GM13977 (cell line): ENCODE measurements around the gene MYZAP.

Experiments used
- DNase-seq: peaks from one replicate; pipeline ENCODE4 v3.0.0; 2012; ENCODE audit warnings: low spot score
- in situ Hi-C: fragments of 300-500 bp; cut with MboI; formaldehyde crosslinking; loops from one replicate; pipeline ENCODE4 v1.12.0; 2022; ENCODE audit warnings: low sequenced_read_pairs, low pct_unique_long_range_greater_than_20kb, mixed read lengths, inconsistent platforms; ENCODE audit not compliant: unreplicated experiment
- TF ChIP-seq, protein P1 (sequence below): IDR thresholded peaks from 2 replicates; pipeline ENCODE4 v1.5.1; 2012; ENCODE audit warnings: mild to moderate bottlenecking, control low read depth; ENCODE audit not compliant: insufficient read depth; ENCODE audit errors: extremely low read depth, missing control alignments

Gene MYZAP, protein sequence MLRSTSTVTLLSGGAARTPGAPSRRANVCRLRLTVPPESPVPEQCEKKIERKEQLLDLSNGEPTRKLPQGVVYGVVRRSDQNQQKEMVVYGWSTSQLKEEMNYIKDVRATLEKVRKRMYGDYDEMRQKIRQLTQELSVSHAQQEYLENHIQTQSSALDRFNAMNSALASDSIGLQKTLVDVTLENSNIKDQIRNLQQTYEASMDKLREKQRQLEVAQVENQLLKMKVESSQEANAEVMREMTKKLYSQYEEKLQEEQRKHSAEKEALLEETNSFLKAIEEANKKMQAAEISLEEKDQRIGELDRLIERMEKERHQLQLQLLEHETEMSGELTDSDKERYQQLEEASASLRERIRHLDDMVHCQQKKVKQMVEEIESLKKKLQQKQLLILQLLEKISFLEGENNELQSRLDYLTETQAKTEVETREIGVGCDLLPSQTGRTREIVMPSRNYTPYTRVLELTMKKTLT

DNA sequence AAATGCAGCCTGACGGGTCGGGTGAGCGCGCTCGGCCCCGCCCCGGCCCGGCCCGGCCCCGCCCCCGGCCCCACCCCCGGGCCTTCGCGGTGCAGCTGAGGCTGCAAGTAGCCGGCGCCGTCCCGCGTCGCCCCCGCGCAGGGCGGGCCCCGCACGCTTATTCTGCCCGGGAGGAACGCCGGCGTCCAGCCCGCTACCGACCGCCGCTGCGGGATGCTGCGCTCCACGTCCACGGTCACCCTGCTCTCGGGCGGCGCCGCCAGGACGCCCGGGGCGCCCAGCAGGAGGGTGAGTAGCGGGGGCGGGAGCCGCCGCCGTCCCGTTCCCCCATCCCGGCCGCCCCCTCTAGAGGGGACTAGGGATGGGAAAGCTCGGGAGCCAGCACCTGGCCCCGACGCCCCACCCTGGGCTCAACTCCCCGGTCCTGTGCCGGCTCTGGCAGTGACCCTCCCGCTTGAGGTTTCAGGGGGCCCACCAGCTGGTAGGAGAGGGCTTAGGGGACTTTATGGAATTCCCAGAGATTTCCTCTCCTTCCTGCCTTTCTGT is at the start of gene MYZAP:
Gene MYZAP, plus strand, starts transcription at position 83 of the 546 bp plus-strand sequence. Its CDS starts 131 bp downstream, at position 214.
- in situ Hi-C loops, result no loop called here
- TF ChIP-seq, protein P1, sequence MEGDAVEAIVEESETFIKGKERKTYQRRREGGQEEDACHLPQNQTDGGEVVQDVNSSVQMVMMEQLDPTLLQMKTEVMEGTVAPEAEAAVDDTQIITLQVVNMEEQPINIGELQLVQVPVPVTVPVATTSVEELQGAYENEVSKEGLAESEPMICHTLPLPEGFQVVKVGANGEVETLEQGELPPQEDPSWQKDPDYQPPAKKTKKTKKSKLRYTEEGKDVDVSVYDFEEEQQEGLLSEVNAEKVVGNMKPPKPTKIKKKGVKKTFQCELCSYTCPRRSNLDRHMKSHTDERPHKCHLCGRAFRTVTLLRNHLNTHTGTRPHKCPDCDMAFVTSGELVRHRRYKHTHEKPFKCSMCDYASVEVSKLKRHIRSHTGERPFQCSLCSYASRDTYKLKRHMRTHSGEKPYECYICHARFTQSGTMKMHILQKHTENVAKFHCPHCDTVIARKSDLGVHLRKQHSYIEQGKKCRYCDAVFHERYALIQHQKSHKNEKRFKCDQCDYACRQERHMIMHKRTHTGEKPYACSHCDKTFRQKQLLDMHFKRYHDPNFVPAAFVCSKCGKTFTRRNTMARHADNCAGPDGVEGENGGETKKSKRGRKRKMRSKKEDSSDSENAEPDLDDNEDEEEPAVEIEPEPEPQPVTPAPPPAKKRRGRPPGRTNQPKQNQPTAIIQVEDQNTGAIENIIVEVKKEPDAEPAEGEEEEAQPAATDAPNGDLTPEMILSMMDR, result no peak
- peak; percentile 62 for DNase-seq

DNA sequence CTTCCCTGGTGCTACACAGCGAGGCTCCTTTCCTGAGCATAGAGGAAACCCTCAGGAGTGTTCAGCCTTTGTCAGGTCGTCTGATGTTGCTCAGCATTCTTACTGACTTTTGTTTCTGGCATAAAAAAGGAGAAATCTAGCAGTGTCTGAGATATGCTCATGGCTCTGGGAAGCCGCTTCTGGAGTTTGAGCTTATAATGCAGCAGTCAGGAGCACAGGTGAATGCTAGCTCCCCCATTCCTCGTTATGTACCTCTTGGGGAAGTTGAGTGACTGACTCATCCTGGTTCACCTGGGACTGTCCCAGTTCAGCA is 49.2 kb upstream of the MYZAP start:
- no peak for DNase-seq
- in situ Hi-C loops, result loop anchor here (25.0 kb wide), 2 partner anchors 405 to 1055 kb away; no protein-coding TSS in a partner anchor
- TF ChIP-seq, protein P1, result no peak

DNA sequence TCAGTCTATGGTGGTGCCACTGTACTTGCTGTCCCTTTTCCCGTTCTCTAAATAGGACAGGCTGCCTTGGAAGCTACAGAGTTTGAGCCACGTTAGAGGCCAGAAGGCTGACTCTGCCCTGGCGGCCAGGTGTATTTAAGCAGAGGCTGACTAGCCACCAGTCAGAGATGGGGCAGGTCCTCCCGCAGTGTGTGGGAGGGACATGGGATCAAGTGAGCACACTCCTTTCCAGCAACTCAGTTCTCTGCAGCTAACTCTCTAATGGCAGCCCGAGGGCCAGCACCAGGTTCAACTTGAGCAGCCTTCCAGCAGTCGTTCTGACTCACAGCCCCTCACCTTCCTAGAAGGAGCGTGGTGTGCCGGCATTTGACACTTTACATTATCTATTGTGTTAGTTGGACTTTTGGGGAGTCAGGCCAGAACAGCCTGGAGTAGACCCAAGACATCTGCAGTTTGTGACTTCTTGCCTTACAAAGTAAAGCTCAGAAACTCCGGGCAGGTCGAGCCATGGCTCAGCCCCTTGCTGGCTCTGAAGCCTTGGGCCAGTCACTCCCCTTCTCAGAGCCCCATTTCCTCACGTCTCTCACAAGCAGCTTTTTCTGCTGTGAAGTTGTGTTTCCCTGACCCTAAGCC is 46.7 kb upstream of the MYZAP start:
- no peak for DNase-seq
- TF ChIP-seq, protein P1, result no peak
- in situ Hi-C loops, result loop anchor here (25.0 kb wide), 2 partner anchors 408 to 1058 kb away; no protein-coding TSS in a partner anchor

DNA sequence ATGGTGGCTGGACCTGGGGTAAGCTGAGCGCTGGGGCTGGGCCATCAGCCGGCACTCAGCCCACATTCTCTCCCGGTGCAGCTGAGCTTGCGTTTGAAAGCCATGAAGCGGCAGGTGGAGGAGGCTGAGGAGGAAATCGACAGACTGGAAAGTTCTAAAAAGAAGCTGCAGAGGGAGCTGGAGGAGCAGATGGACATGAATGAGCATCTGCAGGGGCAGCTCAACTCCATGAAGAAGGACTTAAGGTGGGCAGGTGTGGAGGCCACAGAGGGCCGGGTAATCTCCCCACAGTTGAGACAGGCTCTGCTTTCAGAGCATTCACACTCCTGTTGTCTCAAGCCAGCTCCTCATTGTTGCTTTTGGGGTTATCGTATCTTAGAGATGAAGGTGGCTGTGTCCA is 45.7 kb upstream of the MYZAP start:
- no peak for DNase-seq
- TF ChIP-seq, protein P1, result no peak
- in situ Hi-C loops, result loop anchor here (25.0 kb wide), 2 partner anchors 409 to 1059 kb away; no protein-coding TSS in a partner anchor

DNA sequence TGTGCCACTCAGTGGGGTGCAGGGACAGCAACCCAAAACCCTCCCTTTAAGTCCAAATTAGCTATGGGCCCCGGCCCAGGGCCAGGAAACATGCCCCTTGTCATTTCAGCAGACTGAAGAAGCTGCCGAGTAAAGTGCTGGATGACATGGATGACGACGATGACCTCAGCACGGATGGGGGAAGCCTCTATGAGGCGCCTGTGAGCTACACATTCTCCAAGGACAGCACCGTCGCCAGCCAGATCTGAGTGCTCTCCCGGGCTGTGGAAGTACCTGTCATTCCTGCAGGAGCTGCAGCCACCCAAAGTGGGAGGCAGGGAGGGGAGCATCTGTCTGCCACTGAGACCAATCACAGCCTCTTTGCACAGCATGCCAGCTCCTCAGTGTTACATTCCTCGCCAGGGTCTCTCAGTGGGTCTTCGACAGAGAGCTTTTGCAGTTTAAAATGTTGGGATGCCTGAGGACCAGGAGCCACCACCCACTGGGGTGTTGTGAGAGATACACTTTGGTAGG is 44.4 kb upstream of the MYZAP start:
- DNase-seq, result no peak
- TF ChIP-seq, protein P1, result no peak
- in situ Hi-C loops, result loop anchor here (25.0 kb wide), 2 partner anchors 410 to 1060 kb away; no protein-coding TSS in a partner anchor

DNA sequence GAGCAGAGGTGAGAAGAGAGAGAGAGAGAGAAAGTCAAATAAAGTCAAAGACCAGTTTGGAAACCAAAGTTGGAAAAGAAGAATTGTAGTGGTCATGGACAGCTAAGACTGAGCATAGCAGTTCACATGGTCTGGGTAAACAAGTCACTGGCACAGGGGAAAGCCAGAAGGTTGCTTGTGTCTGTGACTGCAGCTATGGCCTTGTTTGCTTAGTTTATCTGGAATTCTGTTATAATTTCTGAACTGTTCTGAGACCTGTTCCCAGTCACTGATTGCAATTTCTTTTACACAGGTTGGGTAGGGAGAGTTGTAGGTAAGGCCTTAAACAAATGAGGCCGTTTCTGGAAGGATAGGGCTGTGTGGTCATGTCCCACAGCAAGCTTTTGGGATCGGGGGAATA is 43.4 kb upstream of the MYZAP start:
- no peak for DNase-seq
- in situ Hi-C loops, result loop anchor here (25.0 kb wide), 2 partner anchors 411 to 1061 kb away; no protein-coding TSS in a partner anchor
- TF ChIP-seq, protein P1, result no peak
